GM21737 (cell line): Measurements from ENCODE around the gene MEX3A.
A peak's percentile ranks its signal among the peaks of the same experiment; 100 is the strongest.

Source experiments
- ATAC-seq: cut with Tn5 transposase; IDR thresholded peaks from one replicate; pipeline ENCODE4 v1.9.1; 2021; ENCODE audit warnings: mild to moderate bottlenecking, moderate library complexity; ENCODE audit not compliant: unreplicated experiment

MEX3A gene

GRCh38 chr1:156103521-156103947 lies 21.3 kb upstream of the MEX3A start:
- ATAC-seq: no peak

- no peak for ATAC-seq
Observed at GRCh38 chr1:156102633-156103511, 20.6 kb upstream of the MEX3A start.

GRCh38 chr1:156101880-156102279 lies 19.6 kb upstream of the MEX3A start:
- ATAC-seq: no peak

DNA sequence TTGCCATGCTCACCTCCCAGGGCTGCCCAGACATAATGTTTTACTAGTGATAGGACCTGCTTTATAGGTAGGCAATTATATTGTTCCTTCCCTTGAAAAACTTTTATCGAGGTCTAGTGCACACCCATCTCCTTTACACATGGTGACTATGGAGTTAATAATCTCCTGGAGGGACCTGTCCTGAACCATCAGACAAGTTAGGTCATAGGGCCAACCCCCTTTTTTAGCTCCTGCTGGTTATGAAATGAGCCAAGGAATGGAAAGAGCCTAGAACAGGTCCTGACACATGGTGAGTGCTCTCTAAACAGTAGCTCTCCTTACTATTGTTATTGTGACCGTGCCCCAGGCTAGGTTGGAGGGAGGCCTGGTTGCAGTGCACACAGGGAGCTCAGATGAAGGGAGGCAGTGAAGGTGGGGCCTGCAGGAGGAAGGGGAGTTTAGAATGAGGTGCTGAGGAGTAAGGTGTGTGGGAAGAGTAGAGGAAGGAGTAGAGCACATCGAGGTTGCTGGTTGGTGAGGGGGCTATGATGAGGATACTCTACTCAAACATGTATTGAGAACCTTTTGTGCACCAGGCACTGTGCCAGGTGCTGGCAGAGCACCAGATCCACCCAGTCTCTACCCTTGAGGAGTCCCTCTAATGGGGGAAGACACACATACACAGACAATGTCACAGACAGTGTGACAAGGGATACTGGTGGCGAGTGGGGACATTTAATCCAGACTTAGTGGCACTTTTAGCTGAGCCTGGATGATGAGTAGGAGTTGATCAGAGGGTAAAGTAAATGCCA lies 18.1 kb upstream of the MEX3A start:
- no peak for ATAC-seq

DNA sequence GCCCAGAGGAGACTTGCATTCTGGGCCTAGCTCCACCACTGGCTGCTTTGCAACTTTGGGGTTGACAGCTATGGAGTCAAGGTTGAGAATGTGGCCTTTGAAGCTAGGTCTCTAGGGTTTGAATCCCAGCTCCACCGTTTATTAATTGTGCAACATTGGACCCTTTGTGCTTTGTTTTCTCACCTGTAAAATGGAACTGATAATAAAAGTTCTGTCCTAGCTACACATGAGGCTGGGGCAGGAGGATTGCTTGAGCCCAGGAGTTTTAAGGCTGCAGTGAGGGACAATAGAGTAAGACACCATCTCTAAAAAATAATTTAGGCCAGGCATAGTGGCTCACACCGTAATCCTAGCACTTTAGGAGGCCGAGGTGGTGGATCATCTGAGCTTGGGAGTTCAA lies 17.0 kb upstream of the MEX3A start:
- no peak for ATAC-seq

- ATAC-seq: no peak
Observed at GRCh38 chr1:156098784-156099183, 16.5 kb upstream of the MEX3A start.

DNA sequence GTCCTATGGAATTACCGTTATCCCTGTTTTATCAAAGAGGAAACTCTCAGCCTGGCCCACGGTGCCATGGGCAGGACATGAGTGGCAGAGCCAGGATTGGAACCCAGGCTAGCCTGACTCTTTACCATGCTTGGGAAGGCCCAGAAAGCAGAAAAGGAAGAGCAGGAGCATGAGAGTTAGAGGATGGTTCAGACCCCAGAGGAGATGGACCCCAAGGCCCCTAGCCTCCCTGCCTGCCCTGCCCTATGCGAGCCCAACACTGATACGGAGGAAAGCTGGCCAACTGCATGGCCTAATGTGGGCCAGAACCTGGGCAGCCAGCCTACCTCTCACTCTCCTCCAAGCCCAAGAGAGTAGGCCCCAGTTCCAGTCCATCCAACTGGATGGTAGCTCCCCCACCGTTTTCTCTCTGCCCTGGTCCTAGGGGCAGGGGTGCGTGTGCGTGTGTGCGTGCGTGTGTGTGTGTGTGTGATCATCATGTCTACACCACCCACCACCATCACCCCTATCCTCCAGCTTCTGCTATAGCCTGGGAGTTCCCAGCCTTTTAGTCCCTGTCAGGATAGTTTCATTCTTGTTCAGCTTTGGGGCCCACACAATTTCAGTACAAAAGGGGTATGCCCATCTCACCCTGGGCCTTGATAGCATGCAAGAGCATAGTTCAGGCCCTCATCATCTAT lies 15.4 kb upstream of the MEX3A start:
- no peak for ATAC-seq

- ATAC-seq: peak; percentile 55
Observed at GRCh38 chr1:156096640-156097391, 14.6 kb upstream of the MEX3A start.

DNA sequence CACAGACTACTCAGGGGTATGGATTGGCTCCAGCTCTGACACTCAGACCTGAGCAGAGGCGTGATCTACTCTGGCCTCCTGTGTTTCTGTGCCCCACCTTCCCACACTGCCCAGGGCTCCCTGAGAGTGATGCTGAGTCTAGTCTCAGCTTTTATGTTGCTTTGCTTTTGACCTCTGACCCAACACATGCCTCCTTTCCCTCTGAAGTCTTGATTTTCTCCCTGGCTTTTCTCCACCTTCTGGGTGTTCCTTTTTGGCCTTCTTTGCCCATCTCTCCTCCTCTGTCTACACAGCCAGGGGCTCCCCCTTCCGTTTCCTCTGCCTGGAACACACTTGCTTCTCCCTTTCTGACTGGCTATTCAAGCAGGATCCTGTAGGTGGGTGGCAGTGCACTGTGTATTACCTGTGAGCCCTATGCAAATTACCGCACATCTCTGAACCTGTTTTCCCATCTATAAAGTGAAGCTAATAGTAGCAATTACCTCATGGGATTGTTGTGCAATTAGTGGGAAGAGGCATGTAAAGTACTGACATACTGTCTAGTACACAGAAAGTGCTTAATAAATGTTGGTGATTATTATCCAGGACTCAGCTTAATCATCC lies 13.7 kb upstream of the MEX3A start:
- no peak for ATAC-seq

GRCh38 chr1:156091610-156092009 lies 9.3 kb upstream of the MEX3A start:
- ATAC-seq: no peak

DNA sequence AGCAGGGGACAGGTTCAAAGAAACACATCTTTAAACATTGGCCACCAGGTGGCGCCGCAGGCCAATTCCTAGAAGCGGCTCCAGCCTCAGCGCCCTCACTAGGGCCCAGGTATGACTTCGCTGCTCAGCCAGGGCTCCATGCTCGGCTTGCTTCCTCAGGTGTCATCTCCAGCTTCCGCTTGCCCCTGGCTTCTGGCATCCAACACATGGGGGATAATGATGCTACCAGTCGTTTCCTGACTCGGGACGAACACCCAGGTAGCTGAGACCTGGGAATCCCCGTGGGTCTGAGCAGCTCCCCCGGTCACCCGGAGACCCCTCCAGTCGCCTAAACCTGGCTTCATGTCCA lies 8.5 kb upstream of the MEX3A start:
- ATAC-seq: no peak

DNA sequence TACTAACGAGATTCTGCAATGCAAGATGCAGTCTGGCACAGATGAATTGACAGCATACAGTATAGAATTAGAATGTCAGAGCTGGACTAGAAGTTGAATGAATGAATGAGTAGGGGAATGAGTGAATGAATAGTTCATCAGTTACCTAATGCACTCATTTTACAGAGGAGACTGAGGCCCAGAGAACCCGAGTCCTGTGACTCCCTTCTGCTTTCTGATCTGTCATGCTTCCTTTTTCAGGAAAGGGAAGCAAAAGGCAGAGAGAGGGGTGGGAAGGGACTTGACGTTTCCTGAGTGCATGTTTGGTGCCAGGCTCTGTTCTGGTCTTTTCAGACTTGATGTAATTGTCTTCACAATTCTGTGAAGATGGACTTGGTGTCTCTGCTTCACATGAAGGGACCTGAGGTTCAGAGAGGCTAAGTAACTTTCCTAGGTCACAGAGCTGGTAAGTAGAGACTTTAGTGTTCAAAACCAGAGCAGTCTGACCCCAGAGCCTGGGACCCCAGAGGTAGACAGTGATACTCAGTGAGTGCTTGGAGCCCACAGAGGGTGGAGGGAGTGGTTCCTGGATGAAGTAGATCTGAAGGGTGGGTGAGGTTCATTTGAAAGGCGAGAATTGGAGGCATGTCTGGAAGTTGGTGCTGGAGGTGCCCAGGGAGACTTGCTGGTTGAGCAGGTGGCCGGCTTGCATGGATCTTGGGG lies 8.0 kb upstream of the MEX3A start:
- no peak for ATAC-seq

- ATAC-seq: no peak
Observed at GRCh38 chr1:156089704-156090103, 7.4 kb upstream of the MEX3A start.

- no peak for ATAC-seq
Observed at GRCh38 chr1:156086256-156086662, 4.0 kb upstream of the MEX3A start.

DNA sequence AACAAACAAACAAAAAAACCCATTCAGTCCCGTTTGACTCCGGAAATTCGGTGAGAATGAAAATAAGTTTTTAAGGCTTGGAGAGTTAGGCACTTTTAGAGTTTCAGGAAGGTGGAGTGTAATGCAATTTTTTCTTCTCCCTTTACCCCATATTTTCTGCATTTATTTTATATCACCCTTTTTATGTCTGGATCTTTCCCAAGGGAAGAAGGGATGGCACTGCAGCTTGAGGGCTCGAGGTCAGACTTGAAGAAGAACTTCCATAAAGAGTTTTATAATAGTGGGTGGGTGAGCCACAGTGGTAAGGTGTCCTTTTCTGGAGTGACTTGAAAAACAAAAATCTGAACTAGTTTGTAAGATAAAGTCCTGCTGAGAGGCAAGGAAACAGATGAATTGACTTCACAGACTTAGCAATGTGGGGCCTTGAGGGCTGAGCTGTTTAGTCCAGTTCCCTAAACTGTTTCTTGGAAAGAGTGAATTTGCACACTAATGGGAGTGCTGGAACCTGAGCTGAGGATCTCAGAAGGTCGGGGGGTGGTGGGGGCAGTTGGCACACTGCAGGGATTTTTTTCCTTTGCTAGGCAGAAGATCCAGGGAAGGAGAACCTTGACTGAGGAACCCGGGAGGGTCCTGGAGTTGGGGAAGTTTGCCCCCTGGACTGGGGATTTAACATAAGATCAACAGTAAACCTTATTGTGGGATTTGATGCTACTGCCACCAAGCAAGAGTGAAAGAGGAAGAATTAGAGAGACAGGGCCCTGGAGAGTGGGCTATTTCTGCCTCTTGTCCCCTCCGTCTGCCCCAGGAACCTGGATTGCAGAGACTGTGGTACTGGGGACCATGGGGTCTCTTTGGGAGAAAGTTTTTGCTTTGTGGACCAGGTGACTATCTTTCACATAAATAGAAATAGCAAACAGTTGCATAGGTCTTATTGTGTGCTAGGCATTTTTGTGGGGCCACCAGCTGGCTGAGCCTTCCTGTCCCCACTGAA lies 1.8 kb upstream of the MEX3A start:
- no peak for ATAC-seq

DNA sequence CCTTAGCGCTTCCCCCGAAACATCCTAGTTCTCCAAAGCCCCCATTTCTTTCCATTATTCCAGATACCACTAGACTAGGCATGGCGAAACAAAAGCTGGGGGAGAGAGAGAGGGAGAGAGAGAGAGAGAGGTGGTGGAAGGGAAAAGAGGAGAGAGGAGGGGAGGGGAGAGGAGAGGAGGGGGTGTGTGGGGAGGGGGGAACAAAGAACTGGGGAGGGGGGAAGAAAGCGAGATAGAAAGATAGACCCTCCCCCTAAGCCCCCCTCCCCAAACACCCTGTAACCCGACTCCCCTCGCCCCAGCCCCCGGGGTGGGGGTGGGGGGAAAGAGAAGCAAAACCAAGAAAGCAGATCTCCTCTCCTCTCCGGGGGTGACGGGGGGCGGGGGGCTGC lies 352 bp downstream of the MEX3A start:
- ATAC-seq: no peak

DNA sequence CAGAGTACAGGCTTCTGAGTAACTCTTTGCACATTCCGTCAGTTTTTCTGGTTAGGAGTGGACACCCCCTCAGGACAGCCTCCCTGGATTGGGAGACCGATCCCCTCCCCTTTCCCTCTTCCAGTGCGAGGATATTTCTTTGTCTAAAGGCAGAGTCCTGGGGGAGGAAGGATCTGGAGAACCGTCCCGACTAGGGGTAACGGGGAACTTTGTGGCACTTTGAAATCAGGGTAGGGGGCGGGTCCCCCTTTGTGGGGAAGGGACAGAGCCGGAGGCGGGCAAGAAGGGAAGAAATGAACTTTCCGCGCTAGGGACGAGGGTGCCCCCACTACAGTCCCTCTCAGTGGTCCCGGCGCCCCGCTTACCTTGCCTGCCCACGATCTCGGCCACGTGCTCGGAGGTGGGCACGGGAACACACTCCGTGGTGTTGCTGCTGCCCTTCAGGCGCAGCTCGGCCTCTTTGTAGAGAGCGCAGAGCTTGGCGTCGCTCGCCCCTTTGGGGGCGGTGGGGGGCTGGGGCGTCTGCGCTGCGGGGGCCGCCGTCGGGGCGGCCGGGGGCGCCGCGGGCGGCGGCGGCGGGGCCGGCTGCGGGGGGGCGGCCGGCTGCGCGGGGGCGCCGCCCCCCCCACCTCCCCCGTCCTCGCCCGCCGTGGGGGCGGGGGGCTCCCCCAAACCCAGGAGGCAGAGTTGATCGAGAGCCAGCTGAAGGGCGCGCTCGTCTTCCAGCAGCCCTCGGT lies 917 bp downstream of the MEX3A start:
- no peak for ATAC-seq

- ATAC-seq: no peak
Observed at GRCh38 chr1:156080863-156081179, 1.4 kb downstream of the MEX3A start.
